ENCODE results near the gene ATP13A1.
"Not testable (repeated sequence)": the region's sequence is repeated elsewhere in the genome, so short reads cannot be mapped to it uniquely, and the experiment has no call there.

ATP13A1 gene

GRCh38 chr19:19665420-19665948, 2.0 kb upstream of the ATP13A1 start:
- in situ Hi-C loops (cut with MboI; ENCODE audit: low sequenced_read_pairs) = not testable (repeated sequence)

GRCh38 chr19:19662871-19663255, 613 bp downstream of the ATP13A1 start:
- in situ Hi-C loops (cut with MboI; ENCODE audit: low sequenced_read_pairs) = no loop called here

GRCh38 chr19:19662344-19662743, 1.1 kb downstream of the ATP13A1 start:
- in situ Hi-C loops (cut with MboI; ENCODE audit: low sequenced_read_pairs) = no loop called here

DNA sequence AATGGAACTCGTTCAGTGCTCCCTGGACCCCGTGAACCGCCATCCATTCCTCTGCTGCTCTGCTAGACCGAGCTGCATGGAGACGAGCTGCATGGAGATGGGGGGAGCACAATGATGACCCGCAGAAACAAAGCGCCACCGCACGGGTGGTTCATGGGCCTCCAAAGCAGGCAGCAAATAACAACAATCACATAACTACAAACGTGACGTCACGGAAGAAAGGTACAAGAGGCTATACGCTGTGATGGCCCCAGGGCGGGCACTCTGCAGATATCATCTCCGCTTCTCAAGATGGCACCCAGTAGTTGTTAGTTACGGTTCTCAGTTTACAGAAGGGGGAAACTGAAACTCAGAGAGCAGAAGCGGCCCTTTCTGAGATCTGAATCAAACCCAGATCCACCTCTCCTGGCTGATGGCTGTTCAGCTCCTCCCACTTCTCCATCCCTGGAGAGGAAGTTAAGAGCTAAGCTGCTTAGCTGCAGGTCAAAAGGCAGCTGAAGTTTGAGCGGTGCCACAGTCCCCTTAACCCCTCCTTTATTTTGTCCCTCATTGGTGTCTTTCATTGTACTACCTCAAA, 1.7 kb downstream of the ATP13A1 start:
- in situ Hi-C loops (cut with MboI; ENCODE audit: low sequenced_read_pairs) = no loop called here

DNA sequence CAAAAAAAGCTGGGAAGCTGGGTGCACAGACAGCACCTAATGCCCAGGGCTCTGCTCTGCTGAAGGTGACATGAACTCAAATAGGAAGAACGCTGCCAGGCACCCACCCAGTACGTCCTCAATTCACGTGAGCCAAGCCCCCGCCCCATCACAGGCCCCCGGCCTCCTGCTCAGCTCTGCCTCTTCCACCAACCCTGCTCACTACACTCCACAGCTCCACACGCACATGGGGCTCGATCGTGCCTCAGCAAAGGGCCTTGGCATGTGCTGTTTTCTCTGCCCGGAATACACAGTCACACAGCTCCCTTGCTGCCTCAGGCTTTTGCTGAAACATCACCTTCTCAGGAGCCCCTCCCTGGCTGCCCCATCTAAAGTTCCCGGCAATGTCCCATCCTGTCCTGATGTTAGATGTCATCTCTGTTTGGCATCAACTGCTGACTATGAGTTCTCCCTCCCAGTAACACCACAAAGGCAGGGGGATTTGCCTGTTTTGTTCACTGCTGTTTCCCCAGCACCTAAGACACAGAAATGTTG, 2.3 kb downstream of the ATP13A1 start:
- in situ Hi-C loops (cut with MboI; ENCODE audit: low sequenced_read_pairs) = no loop called here

- in situ Hi-C loops (cut with MboI; ENCODE audit: low sequenced_read_pairs) = no loop called here
Observed at GRCh38 chr19:19659646-19660245, 3.7 kb downstream of the ATP13A1 start.

DNA sequence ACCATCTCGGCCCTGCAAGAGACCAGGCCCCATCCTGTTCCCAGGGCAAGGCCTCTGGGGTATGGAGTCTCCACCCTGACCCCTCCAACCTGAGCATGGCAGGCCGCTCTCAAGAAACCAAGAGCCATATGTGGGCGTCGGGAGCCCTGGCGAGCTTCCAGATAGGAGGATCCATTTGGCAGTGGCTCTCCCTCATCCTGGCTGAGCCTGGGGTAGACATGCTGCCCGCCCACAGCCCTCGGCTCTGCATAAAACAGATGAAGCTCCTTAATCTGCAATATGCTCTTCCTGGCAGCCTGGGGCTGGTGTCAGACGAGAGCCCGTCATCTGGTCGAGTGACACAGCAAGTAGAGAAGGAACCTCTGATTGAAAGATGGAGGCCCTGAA, 6.1 kb downstream of the ATP13A1 start:
- in situ Hi-C loops (cut with MboI; ENCODE audit: low sequenced_read_pairs) = no loop called here

DNA sequence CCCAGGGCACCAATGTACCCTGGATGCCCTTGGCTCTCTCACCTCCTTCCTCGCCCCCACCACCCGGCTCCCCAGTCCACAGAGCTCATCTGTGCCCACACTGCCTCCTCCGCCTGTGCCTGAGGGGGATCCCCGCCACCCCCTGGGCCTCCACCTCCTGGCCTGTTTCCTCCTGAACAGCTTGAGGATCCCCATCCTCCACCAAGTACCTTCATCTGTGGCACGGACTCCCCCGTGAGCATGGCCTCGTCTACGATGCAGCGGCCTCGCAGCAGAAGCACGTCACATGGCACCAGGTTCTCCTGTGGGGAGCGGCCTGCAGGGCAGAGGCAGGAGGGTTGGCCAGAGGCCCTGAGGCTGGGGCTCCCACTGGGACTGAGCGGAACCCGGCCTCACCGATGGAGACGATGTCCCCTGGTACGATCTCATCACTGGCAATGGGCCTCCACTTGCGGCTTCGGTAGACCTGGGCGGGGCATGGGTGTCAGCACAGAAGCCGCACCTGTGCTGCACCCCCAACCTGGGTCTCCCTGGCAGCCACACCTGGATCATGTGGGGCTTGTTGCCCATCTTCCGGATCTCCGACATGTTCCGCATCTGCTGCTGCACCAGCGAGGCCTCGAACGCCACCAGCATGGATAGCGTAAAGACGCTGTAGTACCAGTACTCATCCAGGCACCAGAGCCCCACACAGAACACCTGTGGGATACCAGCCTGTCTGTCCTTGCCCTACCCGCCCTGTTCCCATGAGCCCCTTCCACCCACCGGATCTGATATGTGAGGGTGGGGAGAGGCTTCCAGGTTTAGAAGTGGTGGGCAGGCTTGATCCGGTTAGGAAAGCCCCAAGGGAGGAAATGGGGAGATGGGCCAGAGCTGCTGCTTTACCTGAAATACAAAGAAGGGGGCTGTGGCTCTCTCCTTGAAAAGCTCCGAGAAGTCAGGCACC, 6.8 kb downstream of the ATP13A1 start:
- in situ Hi-C loops (cut with MboI; ENCODE audit: low sequenced_read_pairs) = no loop called here

DNA sequence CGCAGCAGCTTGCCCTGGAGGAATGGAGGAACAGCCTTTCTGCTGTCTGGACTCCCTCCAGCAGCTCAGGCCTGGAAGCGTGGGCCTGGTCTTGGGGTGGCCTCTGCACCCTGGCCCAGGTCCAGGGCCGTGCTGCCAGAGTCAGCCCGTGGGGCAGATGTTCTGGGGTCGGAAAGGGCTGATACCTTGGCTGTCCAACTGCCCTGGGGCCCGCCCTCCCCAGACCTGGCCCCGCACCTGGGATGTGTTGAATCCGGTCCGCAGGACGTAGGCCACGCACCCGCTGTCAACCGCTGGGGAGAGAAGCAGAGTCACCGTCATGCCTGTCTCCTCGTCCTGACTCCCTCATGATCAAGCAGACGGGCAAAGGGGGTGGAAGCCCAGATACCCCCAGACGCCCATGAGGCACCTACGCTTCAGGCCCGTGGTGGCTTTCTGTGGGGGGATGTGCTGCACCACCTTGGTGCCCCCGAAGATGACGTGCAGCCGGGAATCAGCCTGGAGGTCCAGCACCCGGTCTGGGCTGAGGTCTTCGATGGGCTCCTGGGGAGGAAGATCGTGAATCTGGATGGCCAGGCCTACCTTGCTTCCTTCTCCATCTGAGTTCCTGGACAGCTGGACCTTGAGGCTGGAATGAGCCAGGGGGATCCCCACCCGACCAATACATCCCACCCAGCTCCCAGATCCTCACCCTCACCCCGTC, 7.7 kb downstream of the ATP13A1 start:
- in situ Hi-C loops (cut with MboI; ENCODE audit: low sequenced_read_pairs) = no loop called here

DNA sequence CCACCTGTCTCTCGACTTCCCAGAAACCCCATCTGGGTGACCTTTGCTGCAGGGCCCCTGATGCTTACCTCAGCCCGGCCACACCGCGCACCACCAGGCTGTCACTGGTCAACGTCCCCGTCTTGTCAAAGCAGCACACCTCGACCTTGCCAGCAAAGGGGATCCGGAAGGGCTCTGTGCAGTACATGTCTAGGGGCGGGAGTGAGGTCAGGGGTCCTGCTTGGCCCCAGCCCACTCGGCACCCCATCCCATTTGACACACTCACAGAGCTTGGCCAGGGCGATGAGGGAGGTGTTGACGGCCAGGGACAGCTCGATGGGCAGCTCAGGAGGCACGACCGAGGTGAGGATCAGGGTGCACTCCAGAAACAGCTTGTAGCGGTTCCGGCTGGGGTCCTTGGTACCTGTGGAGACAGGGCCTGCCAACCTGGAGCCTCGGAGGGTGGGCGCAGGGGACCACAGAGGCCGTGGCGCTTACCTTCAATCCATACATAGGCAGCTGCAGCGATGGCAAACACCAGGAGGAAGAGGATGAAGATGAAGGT, 8.4 kb downstream of the ATP13A1 start:
- in situ Hi-C loops (cut with MboI; ENCODE audit: low sequenced_read_pairs) = no loop called here

DNA sequence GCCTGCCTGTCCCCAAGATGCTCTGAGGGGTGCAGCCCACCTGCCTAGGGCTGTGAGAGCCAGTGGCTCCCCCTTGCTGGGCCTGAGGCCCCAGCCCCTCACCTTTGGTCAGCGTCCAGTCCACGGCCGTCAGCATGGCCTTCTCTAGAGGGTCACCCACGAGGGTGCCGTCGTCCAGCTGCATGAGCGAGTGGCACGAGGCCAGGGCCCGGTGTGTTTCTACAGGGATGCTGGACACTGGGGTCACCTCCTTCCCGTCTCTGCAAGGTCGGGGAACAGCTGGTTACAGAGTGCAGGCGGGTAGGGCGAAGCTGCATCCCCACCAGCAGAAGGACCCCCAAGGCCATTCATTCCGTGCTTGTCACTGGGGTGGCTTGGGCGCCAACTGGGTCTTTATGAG, 9.0 kb downstream of the ATP13A1 start:
- in situ Hi-C loops (cut with MboI; ENCODE audit: low sequenced_read_pairs) = no loop called here

GRCh38 chr19:19653597-19654147, 9.8 kb downstream of the ATP13A1 start:
- in situ Hi-C loops (cut with MboI; ENCODE audit: low sequenced_read_pairs) = no loop called here

GRCh38 chr19:19652482-19653295, 10.8 kb downstream of the ATP13A1 start:
- in situ Hi-C loops (cut with MboI; ENCODE audit: low sequenced_read_pairs) = no loop called here

GRCh38 chr19:19651076-19651475, 12.4 kb downstream of the ATP13A1 start:
- in situ Hi-C loops (cut with MboI; ENCODE audit: low sequenced_read_pairs) = no loop called here

- in situ Hi-C loops (cut with MboI; ENCODE audit: low sequenced_read_pairs) = no loop called here
Observed at GRCh38 chr19:19650331-19650730, 13.1 kb downstream of the ATP13A1 start.

DNA sequence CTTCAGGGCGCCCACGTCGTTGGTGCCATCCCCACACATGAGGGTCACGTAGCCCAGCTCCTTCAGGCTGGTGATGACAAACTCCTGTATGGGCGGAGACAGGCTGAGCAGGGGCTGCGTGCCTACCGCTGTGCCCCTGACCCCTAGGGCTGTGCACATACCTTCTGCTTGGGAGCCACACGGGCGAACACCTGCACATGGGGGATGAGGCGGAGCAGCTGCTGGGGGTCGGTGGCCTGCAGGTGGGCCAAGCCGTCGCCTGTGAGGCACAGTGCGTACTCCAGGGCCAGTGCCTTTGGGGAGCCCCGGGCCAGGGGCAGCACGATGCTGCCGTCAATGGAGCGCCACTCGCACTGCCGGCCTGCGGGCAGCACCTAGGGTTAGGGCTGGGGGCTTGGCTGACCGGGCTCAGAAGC, 13.9 kb downstream of the ATP13A1 start:
- in situ Hi-C loops (cut with MboI; ENCODE audit: low sequenced_read_pairs) = loop anchor here (10.0 kb wide), 1 partner anchor 115 kb away; the partner anchor contains the start of gene CILP2

DNA sequence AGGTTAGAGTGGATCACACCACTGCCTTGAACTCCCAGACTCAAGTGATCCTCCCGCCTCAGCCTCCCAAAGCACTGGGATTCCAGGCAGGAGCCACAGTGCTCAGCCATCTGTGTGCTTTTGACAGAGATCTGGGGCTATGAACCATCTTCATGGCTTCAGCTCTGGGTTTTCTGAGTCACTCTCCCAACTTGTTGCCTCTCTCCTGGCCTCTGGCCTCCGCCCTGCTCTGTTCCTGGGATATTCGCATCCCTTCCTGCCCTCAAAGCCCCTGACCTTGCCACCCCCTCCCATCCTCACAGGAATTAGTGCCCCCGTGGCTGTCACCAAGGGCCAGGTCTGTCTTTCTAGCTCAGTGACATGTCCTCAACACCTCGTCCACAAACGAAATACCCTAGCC, 14.3 kb downstream of the ATP13A1 start:
- in situ Hi-C loops (cut with MboI; ENCODE audit: low sequenced_read_pairs) = loop anchor here (10.0 kb wide), 1 partner anchor 114 kb away; the partner anchor contains the start of gene CILP2

- in situ Hi-C loops (cut with MboI; ENCODE audit: low sequenced_read_pairs) = loop anchor here (10.0 kb wide), 1 partner anchor 112 kb away; the partner anchor contains the start of gene CILP2
Observed at GRCh38 chr19:19647037-19647835, 16.2 kb downstream of the ATP13A1 start.
